Karpas-422 (cell line): ENCODE results near the gene NSUN3. TPM values are rescaled to one million over a fixed set of nuclear protein-coding genes. Genes with fewer than 3 reads are reported as not detected.
"Not testable (repeated sequence)": the region's sequence is repeated elsewhere in the genome, so short reads cannot be mapped to it uniquely, and the experiment has no call there.

Source experiments
- DNase-seq: peaks from one replicate; pipeline ENCODE4 v3.0.0-alpha.2; 2015
- H2AFZ ChIP-seq: fragments of 200-600 bp; sonication (generic); 2 replicates; pipeline ENCODE4 v1.6.1; 2014; ENCODE audit warnings: antibody characterized with exemption, low read length, mixed read lengths
- H3K27ac ChIP-seq: fragments of 200-600 bp; sonication (generic); 2 replicates; pipeline ENCODE4 v1.5.1; 2014; ENCODE audit warnings: mild to moderate bottlenecking, low read length, moderate library complexity
- H3K27me3 ChIP-seq: fragments of 200-600 bp; sonication (generic); 2 replicates; pipeline ENCODE4 v1.6.1; 2014; ENCODE audit warnings: low read length, mixed read lengths
- H3K36me3 ChIP-seq: fragments of 200-600 bp; sonication (generic); 2 replicates; pipeline ENCODE4 v1.6.1; 2014; ENCODE audit warnings: low read length, mixed read lengths; ENCODE audit not compliant: insufficient read depth
- H3K4me1 ChIP-seq: fragments of 200-600 bp; sonication (generic); 2 replicates; pipeline ENCODE4 v1.6.1; 2014; ENCODE audit warnings: mild to moderate bottlenecking, low read length, mixed read lengths
- H3K4me2 ChIP-seq: fragments of 200-600 bp; sonication (generic); 2 replicates; pipeline ENCODE4 v1.6.1; 2014; ENCODE audit warnings: low read length, low read depth, mild to moderate bottlenecking; ENCODE audit not compliant: poor library complexity, severe bottlenecking
- H3K4me3 ChIP-seq: fragments of 200-600 bp; sonication (generic); 2 replicates; pipeline ENCODE4 v1.5.1; 2014; ENCODE audit warnings: mild to moderate bottlenecking, antibody characterized with exemption, low read length, mixed read lengths
- H3K79me2 ChIP-seq: fragments of 200-600 bp; sonication (generic); 2 replicates; pipeline ENCODE4 v1.6.1; 2014; ENCODE audit warnings: mild to moderate bottlenecking, low read length, mixed read lengths
- H3K9ac ChIP-seq: fragments of 200-600 bp; sonication (generic); 2 replicates; pipeline ENCODE4 v1.6.0; 2014; ENCODE audit warnings: low read length
- H3K9me2 ChIP-seq: fragments of 200-600 bp; sonication (generic), shearing (Covaris generic); replicated peaks from 2 replicates; pipeline ENCODE4 v1.6.0; 2014; ENCODE audit warnings: mild to moderate bottlenecking, low read length, moderate library complexity; ENCODE audit not compliant: insufficient read depth
- H3K9me3 ChIP-seq: fragments of 300-700, 200-600 bp; sonication (generic); 2 replicates; pipeline ENCODE4 v1.6.1; 2014; ENCODE audit warnings: low read length, mixed read lengths
- H4K20me1 ChIP-seq: fragments of 200-600 bp; sonication (generic); 2 replicates; pipeline ENCODE4 v1.6.1; 2014; ENCODE audit warnings: mild to moderate bottlenecking, antibody characterized with exemption, low read length, low read depth; ENCODE audit not compliant: insufficient read depth
- total RNA-seq: library from RNA; depleted of rRNA; stranded (reverse); fragments of >200 nt; shearing (Covaris generic); gene quantifications from 2 replicates; pipeline ENCODE4 v1.2.3, GENCODE V29; 2014; ENCODE audit warnings: low replicate concordance

Gene NSUN3
- total RNA-seq, 1 experiment from 2014 or later = 36.9 TPM

GRCh38 chr3:94036909-94037507 is 25.9 kb upstream of the NSUN3 start:
- H3K9ac ChIP-seq = no peak overlapping the region
- no peaks in the 10 kb centered on the region for H3K4me1 ChIP-seq
- no peak overlapping the region for H3K27ac ChIP-seq
- H2AFZ ChIP-seq = no peak overlapping the region
- H3K79me2 ChIP-seq = 0 out of 2 replicates have a peak, but pooled peaks cover 3% of the 10 kb centered on the region
- no peaks in the 10 kb centered on the region for H3K9me3 ChIP-seq
- H3K4me3 ChIP-seq = no peak overlapping the region
- peaks cover 4% of the 10 kb centered on the region; the same call in 1 of the 2 replicates for H3K36me3 ChIP-seq
- no peaks in the 10 kb centered on the region for H3K27me3 ChIP-seq
- H3K9me2 ChIP-seq = no peaks in the 10 kb centered on the region
- no peak overlapping the region for H3K4me2 ChIP-seq
- peak; percentile 61 for DNase-seq
- no peaks in the 10 kb centered on the region for H4K20me1 ChIP-seq

GRCh38 chr3:94043285-94043684 is 19.6 kb upstream of the NSUN3 start:
- Histone ChIP-seq H3K27ac (no peak overlapping the region), H3K4me1 (no peaks in the 10 kb centered on the region), H3K79me2 (no peaks in the 10 kb centered on the region), H3K36me3 (peaks cover 3% of the 10 kb centered on the region; the same call in 1 of the 2 replicates), H3K9me3 (no peaks in the 10 kb centered on the region), H3K9me2 (no peaks in the 10 kb centered on the region), H3K27me3 (no peaks in the 10 kb centered on the region), H3K4me3 (no peak overlapping the region), H3K4me2 (no peak overlapping the region), H4K20me1 (no peaks in the 10 kb centered on the region), H3K9ac (no peak overlapping the region), H2AFZ (no peak overlapping the region)
- DNase-seq = peak; percentile 42

- not testable (repeated sequence) for H3K4me1 ChIP-seq
Measured at GRCh38 chr3:94044100-94044936, 18.5 kb upstream of the NSUN3 start.

DNA sequence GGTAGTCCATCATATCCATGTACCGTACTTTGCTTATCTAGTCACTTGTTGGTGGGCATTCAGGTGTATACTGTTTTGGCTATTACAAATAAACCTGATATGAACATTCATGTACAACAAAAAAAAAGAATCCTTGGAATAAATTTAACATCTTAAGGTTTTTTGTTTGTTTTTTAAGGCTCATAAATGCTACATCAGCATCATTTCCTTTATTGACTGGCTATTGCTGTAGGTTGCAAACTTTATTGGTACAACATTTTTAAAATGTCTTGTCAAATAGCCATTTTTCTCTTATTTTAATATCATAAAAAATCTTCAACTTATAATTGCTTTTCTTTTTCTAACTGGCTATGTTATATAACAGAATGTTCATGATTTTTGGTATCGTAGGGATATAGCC is 16.3 kb upstream of the NSUN3 start:
- Histone ChIP-seq H3K9me2 (no peaks in the 10 kb centered on the region), H3K36me3 (peaks cover 3% of the 10 kb centered on the region; the same call in 1 of the 2 replicates), H3K27ac (no peak overlapping the region), H4K20me1 (no peaks in the 10 kb centered on the region), H3K4me3 (no peak overlapping the region), H3K79me2 (no peaks in the 10 kb centered on the region), H3K27me3 (no peaks in the 10 kb centered on the region), H3K4me2 (no peak overlapping the region), H3K9me3 (no peaks in the 10 kb centered on the region), H3K9ac (no peak overlapping the region), H3K4me1 (peaks cover 5% of the 10 kb centered on the region), H2AFZ (no peak overlapping the region)
- DNase-seq = no peak

More at GRCh38 chr3:94044100-94044936, 18.5 kb upstream of the NSUN3 start:
- H3K27me3 ChIP-seq, H3K9ac ChIP-seq, H3K9me2 ChIP-seq, DNase-seq, H3K4me2 ChIP-seq, H3K79me2 ChIP-seq, H4K20me1 ChIP-seq, H3K27ac ChIP-seq, H3K9me3 ChIP-seq, H2AFZ ChIP-seq, H3K36me3 ChIP-seq, H3K4me3 ChIP-seq: not testable (repeated sequence)

- DNase-seq = no peak
- no peaks in the 10 kb centered on the region for H3K79me2 ChIP-seq
- H3K4me2 ChIP-seq = no peak overlapping the region
- peaks cover 5% of the 10 kb centered on the region for H3K4me1 ChIP-seq
- no peaks in the 10 kb centered on the region for H3K9me3 ChIP-seq
- H3K9me2 ChIP-seq = no peaks in the 10 kb centered on the region
- H2AFZ ChIP-seq = no peak overlapping the region
- no peak overlapping the region for H3K9ac ChIP-seq
- no peaks in the 10 kb centered on the region for H4K20me1 ChIP-seq
- peaks cover 5% of the 10 kb centered on the region for H3K36me3 ChIP-seq
- H3K4me3 ChIP-seq = no peak overlapping the region
- no peaks in the 10 kb centered on the region for H3K27me3 ChIP-seq
- H3K27ac ChIP-seq = no peak overlapping the region
Measured at GRCh38 chr3:94049267-94049666, 13.6 kb upstream of the NSUN3 start.

DNA sequence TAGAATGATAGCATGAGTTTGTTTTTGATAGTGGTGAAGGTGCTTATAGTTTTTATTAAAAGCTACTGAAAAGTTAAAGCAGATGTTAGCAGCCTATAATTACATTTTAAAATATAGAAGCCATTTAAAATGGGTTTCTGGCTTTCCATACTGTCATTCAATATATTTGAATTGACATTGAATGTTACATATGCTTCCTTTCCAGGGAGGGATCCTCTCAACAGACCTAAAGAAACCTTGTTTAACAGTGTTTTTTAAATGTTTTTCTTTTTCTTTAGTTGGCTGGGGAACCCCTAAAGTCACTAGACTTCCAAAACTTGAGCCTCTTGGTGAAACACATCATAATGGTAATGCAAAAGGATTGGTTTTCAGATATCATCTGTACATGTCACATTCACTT is 12.3 kb upstream of the NSUN3 start:
- Histone ChIP-seq H3K9ac (no peak overlapping the region), H4K20me1 (no peaks in the 10 kb centered on the region), H3K4me3 (no peak overlapping the region), H3K79me2 (no peaks in the 10 kb centered on the region), H3K27me3 (no peaks in the 10 kb centered on the region), H3K27ac (no peak overlapping the region), H3K36me3 (peaks cover 5% of the 10 kb centered on the region; the same call in 1 of the 2 replicates), H2AFZ (no peak overlapping the region), H3K9me3 (no peaks in the 10 kb centered on the region), H3K4me1 (peaks cover 5% of the 10 kb centered on the region), H3K9me2 (no peaks in the 10 kb centered on the region), H3K4me2 (no peak overlapping the region)
- no peak for DNase-seq

DNA sequence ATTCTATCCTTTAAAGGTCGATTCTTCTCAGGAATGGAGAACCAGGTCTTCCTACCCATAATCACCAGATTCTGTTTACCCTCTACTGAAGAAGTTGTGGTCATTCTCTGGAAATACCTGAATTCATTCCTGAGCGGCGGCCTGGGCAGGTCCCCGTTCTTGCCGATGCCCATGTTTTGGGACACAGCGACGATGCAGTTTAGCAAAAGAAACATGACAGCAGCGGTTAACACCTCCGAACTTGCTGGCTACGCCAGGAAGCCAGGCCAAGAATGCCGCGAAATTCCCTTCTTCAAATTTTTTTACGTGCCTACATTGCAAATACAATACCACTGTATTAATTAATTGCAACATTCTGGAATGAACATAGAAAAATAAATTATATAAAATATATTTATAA is 1.6 kb upstream of the NSUN3 start:
- DNase-seq = no peak

DNA sequence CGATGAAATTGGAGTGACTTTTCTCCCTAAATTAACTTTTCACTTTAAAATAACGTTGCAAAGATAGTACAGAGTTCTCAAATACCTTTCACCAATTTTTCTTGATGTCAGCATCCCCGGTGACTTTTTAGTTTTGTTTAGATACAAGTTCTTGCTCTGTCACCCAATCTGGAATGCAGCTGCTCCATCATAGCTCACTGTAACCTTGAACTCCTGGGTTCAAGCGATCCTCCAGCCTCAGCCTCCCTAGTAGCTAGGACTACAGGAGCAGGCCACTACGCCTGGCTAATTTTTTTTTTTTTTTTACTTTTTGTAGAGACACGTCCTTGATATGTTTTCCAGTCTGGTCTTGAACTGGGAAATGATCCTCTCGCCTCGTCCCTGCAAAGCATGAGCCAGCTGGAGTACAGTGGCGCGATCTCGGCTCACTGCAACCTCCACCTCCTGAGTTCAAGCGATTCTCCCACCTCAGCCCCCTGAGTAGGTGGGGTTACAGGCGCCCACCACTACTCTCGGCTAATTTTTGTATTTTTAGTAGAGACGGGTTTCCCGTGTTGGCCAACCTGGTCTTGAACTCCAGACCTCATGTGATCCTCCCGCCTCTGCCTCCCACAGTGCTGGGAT is 747 bp downstream of the NSUN3 start:
- H3K27ac ChIP-seq = peak overlapping the region; percentile 96
- H3K79me2 ChIP-seq = peaks cover 63% of the 10 kb centered on the region
- H3K36me3 ChIP-seq = peaks cover 14% of the 10 kb centered on the region
- H3K4me2 ChIP-seq = peak overlapping the region; percentile 96
- peak overlapping the region; percentile 75 for H3K4me3 ChIP-seq
- H3K9me2 ChIP-seq = no peaks in the 10 kb centered on the region
- peaks cover 42% of the 10 kb centered on the region for H3K4me1 ChIP-seq
- H3K9me3 ChIP-seq = no peaks in the 10 kb centered on the region
- H4K20me1 ChIP-seq = no peaks in the 10 kb centered on the region
- no peak overlapping the region; the same call in 1 of the 2 replicates for H2AFZ ChIP-seq
- peak overlapping the region; percentile 82 for H3K9ac ChIP-seq
- H3K27me3 ChIP-seq = no peaks in the 10 kb centered on the region
- DNase-seq = peak; percentile 60

More for the DNA sequence above, 1.6 kb upstream of the NSUN3 start:
- Histone ChIP-seq H3K4me2 (peak overlapping the region; percentile 96), H3K27me3 (no peaks in the 10 kb centered on the region), H3K9me2 (no peaks in the 10 kb centered on the region), H3K9ac (no peak overlapping the region), H3K4me1 (peaks cover 37% of the 10 kb centered on the region), H2AFZ (no peak overlapping the region), H4K20me1 (no peaks in the 10 kb centered on the region), H3K27ac (no peak overlapping the region), H3K79me2 (peaks cover 42% of the 10 kb centered on the region), H3K36me3 (no peaks in the 10 kb centered on the region), H3K9me3 (no peaks in the 10 kb centered on the region), H3K4me3 (no peak overlapping the region)
